PC-9 (cell line): ENCODE data around the gene ANAPC5. TPM values are rescaled to one million over a fixed set of nuclear protein-coding genes. Genes with fewer than 3 reads are reported as not detected.
"Not testable (repeated sequence)": the region's sequence is repeated elsewhere in the genome, so short reads cannot be mapped to it uniquely, and the experiment has no call there.

Experiments
- BruUV-seq: library from RNA; stranded (reverse); fragments of 400-500 nt; replicated peaks from 2 replicates; lab custom pipeline; 2021; lab: Mats Ljungman, UMichigan
- CTCF ChIA-PET: fragments of 300-600 bp; sonication (Branson Sonifier 250); formaldehyde crosslinking; loops from one replicate; lab custom pipeline; 2022; ENCODE audit warnings: antibody characterized with exemption; lab: Charles Lee
- POLR2A ChIA-PET: fragments of 300-600 bp; sonication (Branson Sonifier 250); formaldehyde crosslinking; loops from one replicate; lab custom pipeline; 2022; ENCODE audit warnings: antibody characterized with exemption; ENCODE audit not compliant: unreplicated experiment; lab: Charles Lee
- DNase-seq, 2 experiments: peaks; one replicate each; pipeline versions ENCODE4 v3.0.0 to v3.0.0-alpha.2; 2015 to 2022; ENCODE audit warnings: mixed read lengths in 1 of 2
- H2AFZ ChIP-seq: fragments of 200-600 bp; sonication (generic); 2 replicates; pipeline ENCODE4 v1.8.1; 2017; ENCODE audit warnings: antibody characterized with exemption
- H3F3A ChIP-seq: fragments of 200-600 bp; sonication (generic); 2 replicates; pipeline ENCODE4 v1.8.1; 2017; ENCODE audit warnings: antibody characterized with exemption, mild to moderate bottlenecking, low read depth; ENCODE audit not compliant: insufficient read depth
- H3K27ac ChIP-seq: fragments of 200-600 bp; sonication (generic); 2 replicates; pipeline ENCODE4 v1.6.1; 2016; ENCODE audit warnings: mixed run types
- H3K27me3 ChIP-seq: fragments of 200-600 bp; sonication (generic); 2 replicates; pipeline ENCODE4 v1.6.1; 2016; ENCODE audit warnings: low read depth, mixed run types; ENCODE audit not compliant: insufficient read depth
- H3K36me3 ChIP-seq: fragments of 200-600 bp; sonication (generic); 2 replicates; pipeline ENCODE4 v1.6.1; 2016; ENCODE audit warnings: low read depth, mixed run types
- H3K4me1 ChIP-seq: fragments of 200-600 bp; sonication (generic); replicated peaks from 2 replicates; pipeline ENCODE4 v1.6.1; 2016; ENCODE audit warnings: mixed run types; ENCODE audit not compliant: insufficient read depth
- H3K4me2 ChIP-seq: fragments of 200-600 bp; sonication (generic); 2 replicates; pipeline ENCODE4 v1.6.1; 2017; ENCODE audit warnings: mixed run types
- H3K4me3 ChIP-seq: fragments of 200-600 bp; sonication (generic); 2 replicates; pipeline ENCODE4 v1.6.1; 2016; ENCODE audit warnings: mixed run types
- H3K79me2 ChIP-seq: fragments of 200-600 bp; sonication (generic); 2 replicates; pipeline ENCODE4 v1.6.1; 2017; ENCODE audit warnings: low read depth, mixed run types
- H3K9me2 ChIP-seq: fragments of 200-600 bp; sonication (generic); 2 replicates; pipeline ENCODE4 v1.8.1; 2017; ENCODE audit warnings: mild to moderate bottlenecking; ENCODE audit not compliant: insufficient read depth
- H3K9me3 ChIP-seq: fragments of 200-600 bp; sonication (generic); 2 replicates; pipeline ENCODE4 v1.8.1; 2016; ENCODE audit warnings: low read depth; ENCODE audit not compliant: insufficient read depth
- H4K20me1 ChIP-seq: fragments of 200-600 bp; sonication (generic); 2 replicates; pipeline ENCODE4 v1.8.1; 2017; ENCODE audit not compliant: insufficient read depth
- CTCF ChIP-seq: fragments of 200-600 bp; sonication (generic); conservative IDR thresholded peaks from 2 replicates; pipeline ENCODE4 v1.6.1; 2017; ENCODE audit warnings: mixed run types, antibody characterized with exemption, mild to moderate bottlenecking, moderate library complexity
- EZH2 ChIP-seq: fragments of 200-600 bp; sonication (generic); IDR thresholded peaks from 2 replicates; pipeline ENCODE4 v1.8.0; 2017; ENCODE audit warnings: antibody characterized with exemption, low read depth
- intact Hi-C: fragments of 100-400 bp; cut with micrococcal nuclease; formaldehyde crosslinking; loops from one replicate; pipeline ENCODE4 v1.10.0; 2022; ENCODE audit not compliant: unreplicated experiment
- total RNA-seq: library from RNA; stranded (reverse); gene quantifications from 2 replicates; pipeline ENCODE4 v1.2.3, GENCODE V29; 2021

Gene ANAPC5
- total RNA-seq, 1 experiment from 2014 or later, result 93.6 TPM

DNA sequence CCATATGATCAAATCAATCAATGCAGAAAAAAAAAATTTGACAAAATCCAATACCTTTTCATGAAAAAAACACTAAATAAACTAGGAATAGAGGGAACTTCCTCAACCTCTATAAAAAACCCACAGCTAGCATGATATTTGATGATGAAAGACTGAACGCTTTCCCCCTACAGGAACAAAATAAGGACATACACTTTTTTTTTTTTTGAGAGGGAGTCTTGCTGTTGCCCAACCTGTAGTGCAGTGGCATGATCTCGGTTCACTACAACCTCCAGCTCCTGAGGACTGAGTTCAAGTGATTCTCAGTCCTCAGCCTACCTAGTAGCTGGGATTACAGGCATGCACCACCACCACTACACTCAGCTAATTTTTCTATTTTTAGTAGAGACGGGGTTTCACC is 37.8 kb downstream of the ANAPC5 start:
- CTCF ChIA-PET, result no interaction called here
- intact Hi-C loops, result no loop called here
- no TSS peak for BruUV-seq

GRCh38 chr12:121310231-121310630 is 42.0 kb downstream of the ANAPC5 start:
- H3K4me1 ChIP-seq, H4K20me1 ChIP-seq, intact Hi-C loops, H3K27me3 ChIP-seq, H3K27ac ChIP-seq, H3K9me3 ChIP-seq, H3K4me2 ChIP-seq, DNase-seq, BruUV-seq, H3K79me2 ChIP-seq, CTCF ChIA-PET, POLR2A ChIA-PET, H2AFZ ChIP-seq, H3K4me3 ChIP-seq, H3K9me2 ChIP-seq: not testable (repeated sequence)
- H3F3A ChIP-seq, result peaks cover 11% of the 10 kb centered on the region
- H3K36me3 ChIP-seq, result peaks cover 16% of the 10 kb centered on the region

More for the DNA sequence above, 37.8 kb downstream of the ANAPC5 start:
- Histone ChIP-seq H4K20me1 (peaks cover 3% of the 10 kb centered on the region; the same call in 1 of the 2 replicates), H3K9me2 (no peaks in the 10 kb centered on the region), H3K27ac (no peak overlapping the region), H3K4me1 (no peaks in the 10 kb centered on the region), H2AFZ (no peak overlapping the region), H3K4me2 (no peak overlapping the region), H3K79me2 (no peaks in the 10 kb centered on the region), H3K36me3 (peaks cover 18% of the 10 kb centered on the region), H3K27me3 (no peaks in the 10 kb centered on the region), H3K4me3 (no peak overlapping the region), H3F3A (no peaks in the 10 kb centered on the region), H3K9me3 (no peaks in the 10 kb centered on the region)
- POLR2A ChIA-PET, result no interaction called here
- no peak for DNase-seq
- TF ChIP-seq CTCF (no peak), EZH2 (no peak)

DNA sequence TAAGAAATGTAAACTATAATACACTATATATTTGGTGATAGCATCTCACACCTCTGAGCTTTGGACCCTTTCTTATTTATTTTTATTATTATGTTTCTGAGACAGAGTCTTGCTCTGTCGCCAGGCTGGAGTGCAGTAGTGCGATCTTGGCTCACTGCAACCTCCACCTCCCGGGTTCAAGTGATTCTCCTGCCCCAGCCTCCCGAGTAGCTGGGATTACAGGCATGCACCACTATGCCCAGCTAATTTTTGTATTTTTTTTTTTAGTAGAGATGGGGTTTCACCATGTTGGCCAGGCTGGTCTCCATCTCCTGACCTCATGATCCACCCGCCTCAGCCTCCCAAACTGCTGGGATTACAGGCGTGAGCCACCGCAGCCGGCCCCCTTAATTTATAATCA is 44.8 kb downstream of the ANAPC5 start:
- H3K79me2 ChIP-seq, DNase-seq, H3K9me3 ChIP-seq, H3K27ac ChIP-seq, POLR2A ChIA-PET, H4K20me1 ChIP-seq, H3K27me3 ChIP-seq, BruUV-seq, H3K4me1 ChIP-seq, intact Hi-C loops, CTCF ChIA-PET, H3K4me2 ChIP-seq, H3K9me2 ChIP-seq, H2AFZ ChIP-seq, H3K4me3 ChIP-seq: not testable (repeated sequence)
- H3F3A ChIP-seq, result peaks cover 11% of the 10 kb centered on the region
- peaks cover 16% of the 10 kb centered on the region; the same call in 1 of the 2 replicates for H3K36me3 ChIP-seq

GRCh38 chr12:121304306-121304705 is 47.9 kb downstream of the ANAPC5 start:
- Histone ChIP-seq H3K4me1 (no peaks in the 10 kb centered on the region), H3K27ac (no peak overlapping the region), H4K20me1 (no peaks in the 10 kb centered on the region), H3F3A (peaks cover 16% of the 10 kb centered on the region), H3K4me2 (no peak overlapping the region), H3K36me3 (0 out of 2 replicates have a peak, but pooled peaks cover 5% of the 10 kb centered on the region), H3K9me2 (no peaks in the 10 kb centered on the region), H3K79me2 (no peaks in the 10 kb centered on the region), H2AFZ (no peak overlapping the region), H3K4me3 (no peak overlapping the region), H3K9me3 (no peaks in the 10 kb centered on the region), H3K27me3 (no peaks in the 10 kb centered on the region)
- intact Hi-C loops, result no loop called here
- TF ChIP-seq CTCF (no peak), EZH2 (no peak)
- ChIA-PET CTCF (no interaction called here), POLR2A (no interaction called here)
- BruUV-seq, result no TSS peak
- no peak for DNase-seq
